HG02938 (cell line): Measurements from ENCODE around the gene UBQLN4.
"Not testable (repeated sequence)": the region's sequence is repeated elsewhere in the genome, so short reads cannot be mapped to it uniquely, and the experiment has no call there.

Experiments
- ATAC-seq: cut with Tn5 transposase; IDR thresholded peaks from one replicate; pipeline ENCODE4 v1.9.1; 2021; ENCODE audit warnings: mild to moderate bottlenecking, moderate library complexity; ENCODE audit not compliant: unreplicated experiment

The UBQLN4 gene

GRCh38 chr1:156081180-156081916 lies 27.8 kb upstream of the UBQLN4 start:
- ATAC-seq = no peak

- no peak for ATAC-seq
Observed at GRCh38 chr1:156080863-156081179, 27.2 kb upstream of the UBQLN4 start.

GRCh38 chr1:156080241-156080862 lies 26.8 kb upstream of the UBQLN4 start:
- no peak for ATAC-seq

- ATAC-seq = no peak
Observed at GRCh38 chr1:156079762-156080161, 26.2 kb upstream of the UBQLN4 start.

- ATAC-seq = no peak
Observed at GRCh38 chr1:156078728-156079127, 25.1 kb upstream of the UBQLN4 start.

GRCh38 chr1:156077430-156077760 lies 23.8 kb upstream of the UBQLN4 start:
- no peak for ATAC-seq

GRCh38 chr1:156076609-156077429 lies 23.2 kb upstream of the UBQLN4 start:
- ATAC-seq = no peak

GRCh38 chr1:156075775-156076204 lies 22.2 kb upstream of the UBQLN4 start:
- ATAC-seq = no peak

GRCh38 chr1:156075162-156075561 lies 21.6 kb upstream of the UBQLN4 start:
- ATAC-seq = no peak

- no peak for ATAC-seq
Observed at GRCh38 chr1:156074661-156075060, 21.1 kb upstream of the UBQLN4 start.

GRCh38 chr1:156073740-156074139 lies 20.1 kb upstream of the UBQLN4 start:
- no peak for ATAC-seq

- ATAC-seq = no peak
Observed at GRCh38 chr1:156073110-156073687, 19.6 kb upstream of the UBQLN4 start.

GRCh38 chr1:156072251-156072650 lies 18.7 kb upstream of the UBQLN4 start:
- ATAC-seq = no peak

- ATAC-seq = not testable (repeated sequence)
Observed at GRCh38 chr1:156071332-156071816, 17.8 kb upstream of the UBQLN4 start.

GRCh38 chr1:156070548-156070947 lies 16.9 kb upstream of the UBQLN4 start:
- ATAC-seq = no peak

- no peak for ATAC-seq
Observed at GRCh38 chr1:156069490-156070455, 16.2 kb upstream of the UBQLN4 start.

- ATAC-seq = no peak
Observed at GRCh38 chr1:156067262-156067661, 13.7 kb upstream of the UBQLN4 start.

- ATAC-seq = no peak
Observed at GRCh38 chr1:156065871-156066270, 12.3 kb upstream of the UBQLN4 start.

- ATAC-seq = no peak
Observed at GRCh38 chr1:156065212-156065611, 11.6 kb upstream of the UBQLN4 start.

GRCh38 chr1:156064615-156065014 lies 11.0 kb upstream of the UBQLN4 start:
- no peak for ATAC-seq

GRCh38 chr1:156063997-156064285 lies 10.3 kb upstream of the UBQLN4 start:
- no peak for ATAC-seq
